GM12874 (cell line): Measurements from ENCODE around the gene SMAD1.

Experiments used
- CTCF ChIP-seq: IDR thresholded peaks from 2 replicates; pipeline ENCODE4 v1.5.1; 2011; ENCODE audit warnings: low read depth, mild to moderate bottlenecking, control low read depth, low read length, moderate library complexity; ENCODE audit not compliant: insufficient read depth

SMAD1 gene

GRCh38 chr4:145481942-145482208 lies 222 bp downstream of the SMAD1 start:
- no peak for TF ChIP-seq CTCF

- no peak for TF ChIP-seq CTCF
These were observed 770 bp downstream of the SMAD1 start for GRCh38 chr4:145482209-145483037.

GRCh38 chr4:145483514-145483913 lies 1.9 kb downstream of the SMAD1 start:
- TF ChIP-seq CTCF = no peak

- no peak for TF ChIP-seq CTCF
These were observed 2.7 kb downstream of the SMAD1 start for GRCh38 chr4:145484225-145484846.

- TF ChIP-seq CTCF = no peak
These were observed 3.5 kb downstream of the SMAD1 start for GRCh38 chr4:145485120-145485519.

- no peak for TF ChIP-seq CTCF
These were observed 5.0 kb downstream of the SMAD1 start for GRCh38 chr4:145486603-145487002.

GRCh38 chr4:145487631-145488030 lies 6.0 kb downstream of the SMAD1 start:
- no peak for TF ChIP-seq CTCF
